HG03060 (cell line): ENCODE data around the gene MAP2.
A peak's percentile ranks its signal among the peaks of the same experiment; 100 is the strongest.

ENCODE experiments used
- ATAC-seq: cut with Tn5 transposase; IDR thresholded peaks from one replicate; pipeline ENCODE4 v1.9.1; 2021; ENCODE audit warnings: low read depth, moderate number of reproducible peaks; ENCODE audit not compliant: unreplicated experiment

Gene MAP2

GRCh38 chr2:209687323-209687969 lies 263.6 kb downstream of the MAP2 start:
- ATAC-seq: no peak

GRCh38 chr2:209688385-209688784 lies 264.5 kb downstream of the MAP2 start:
- no peak for ATAC-seq

DNA sequence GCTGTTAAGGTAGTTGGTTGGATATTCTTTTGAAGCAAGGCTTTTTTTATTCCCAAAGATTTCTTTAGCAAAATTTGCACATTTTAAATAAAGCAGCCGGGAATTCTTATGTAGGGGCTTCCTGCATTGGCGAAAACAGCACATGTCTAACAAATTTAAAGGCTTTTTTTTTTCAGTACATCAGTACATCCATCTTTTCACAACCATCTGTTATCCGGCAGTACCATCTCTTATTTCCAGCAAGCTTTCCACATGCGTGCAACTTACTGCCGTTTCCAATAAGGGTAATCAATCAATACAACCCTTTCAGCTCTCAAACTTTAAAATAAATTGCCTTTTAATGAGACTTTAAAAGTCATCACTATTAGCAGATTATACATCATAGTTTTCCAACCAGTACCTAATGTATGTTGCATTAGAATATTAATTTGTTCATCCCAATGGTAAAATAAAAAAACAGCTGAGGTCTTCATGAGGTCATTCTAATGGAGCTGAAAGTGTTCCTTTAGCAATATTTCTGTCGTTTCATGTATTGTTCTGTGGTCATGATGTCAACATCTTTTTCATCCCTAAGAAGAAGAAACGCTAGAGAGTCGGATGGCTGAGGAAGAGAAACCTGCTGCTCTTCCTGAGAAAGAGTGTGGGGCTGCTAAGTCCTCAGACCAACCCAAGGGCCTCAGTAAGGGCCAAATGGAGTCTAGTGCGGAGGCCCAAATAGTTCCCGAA lies 266.3 kb downstream of the MAP2 start:
- ATAC-seq: no peak

GRCh38 chr2:209694748-209695147 lies 270.9 kb downstream of the MAP2 start:
- no peak for ATAC-seq

DNA sequence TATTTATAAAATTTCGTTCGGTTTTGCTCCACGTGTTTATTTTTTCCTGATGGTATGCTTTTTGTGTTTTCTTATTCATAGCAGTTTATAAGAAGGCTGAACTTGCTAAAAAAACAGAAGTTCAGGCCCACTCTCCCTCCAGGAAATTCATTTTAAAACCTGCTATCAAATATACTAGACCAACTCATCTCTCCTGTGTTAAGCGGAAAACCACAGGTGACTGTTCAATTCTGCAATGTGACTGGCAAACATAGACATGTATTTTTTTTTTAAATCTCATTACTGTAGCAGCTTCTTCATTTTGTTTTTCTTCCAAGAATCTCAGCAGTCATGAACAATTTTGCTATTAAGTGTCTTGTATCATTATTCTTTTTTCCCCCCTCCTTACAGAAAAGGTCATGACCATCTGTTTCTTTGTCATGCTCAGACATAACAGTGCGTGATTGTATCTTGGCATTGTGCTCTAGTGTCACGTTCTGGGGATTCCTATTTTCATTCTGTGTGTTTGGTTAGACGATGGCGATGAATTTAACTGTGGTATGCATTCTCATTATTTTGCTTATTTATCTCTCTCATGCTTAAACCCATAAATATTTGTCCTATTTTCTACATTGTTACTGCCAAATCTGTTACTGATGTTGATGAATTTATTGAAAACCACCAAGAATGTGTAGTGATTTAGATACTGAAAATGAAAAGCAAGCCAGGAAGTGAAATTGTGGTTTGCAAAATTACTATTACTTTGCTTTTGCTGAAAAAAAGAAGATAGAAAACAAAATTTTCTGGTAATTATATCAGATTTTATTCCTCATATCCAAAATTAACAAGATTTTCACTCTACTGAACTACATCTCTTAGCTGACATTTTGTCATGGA lies 273.2 kb downstream of the MAP2 start:
- ATAC-seq: peak; percentile 71

- no peak for ATAC-seq
Observed at GRCh38 chr2:209702775-209703174, 278.9 kb downstream of the MAP2 start.

- ATAC-seq: no peak
Observed at GRCh38 chr2:209713219-209713618, 289.4 kb downstream of the MAP2 start.

DNA sequence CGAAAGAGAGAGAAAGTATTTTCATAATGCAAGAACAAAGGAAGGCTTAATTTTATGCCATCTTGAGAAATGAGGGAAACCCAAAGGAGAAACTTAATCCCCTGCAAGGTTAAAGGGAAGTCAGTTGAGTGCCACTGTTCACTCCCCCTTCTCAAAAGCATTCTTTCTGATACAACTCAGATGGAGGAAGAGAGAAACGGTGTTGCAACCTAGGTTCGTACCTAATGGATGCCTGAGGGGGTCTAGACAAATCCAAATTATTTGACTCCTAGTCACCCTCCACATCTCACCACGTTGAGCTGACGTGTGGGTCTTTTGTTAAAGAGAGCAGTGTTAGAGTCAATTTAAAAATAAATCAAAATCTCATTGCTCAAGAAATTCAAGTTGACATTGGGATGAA lies 295.2 kb downstream of the MAP2 start:
- ATAC-seq: no peak

DNA sequence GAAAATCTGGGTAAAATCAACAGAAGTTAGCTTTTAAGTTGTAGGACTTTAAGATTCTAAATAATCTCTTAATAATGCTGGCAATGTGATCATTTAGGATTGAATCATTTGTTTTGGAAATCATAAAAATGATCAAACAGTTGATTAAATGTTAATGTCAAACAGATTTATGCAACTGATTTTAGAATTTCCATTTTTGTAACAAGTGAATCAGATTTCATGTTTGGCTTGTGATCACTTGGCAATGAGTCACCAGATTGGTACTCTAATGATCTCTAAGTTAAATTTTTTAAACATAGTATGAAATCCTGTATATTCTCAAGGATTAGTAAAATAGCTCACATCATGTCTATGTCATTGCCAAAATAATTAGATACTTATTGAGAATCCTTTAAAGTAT lies 297.6 kb downstream of the MAP2 start:
- ATAC-seq: no peak

GRCh38 chr2:209726311-209726710 lies 302.5 kb downstream of the MAP2 start:
- ATAC-seq: no peak

- no peak for ATAC-seq
Observed at GRCh38 chr2:209727077-209727476, 303.2 kb downstream of the MAP2 start.

- ATAC-seq: no peak
Observed at GRCh38 chr2:209734805-209735204, 311.0 kb downstream of the MAP2 start.

- ATAC-seq: no peak
Observed at GRCh38 chr2:209741953-209742352, 318.1 kb downstream of the MAP2 start.

- no peak for ATAC-seq
Observed at GRCh38 chr2:209753020-209753419, 329.2 kb downstream of the MAP2 start.

DNA sequence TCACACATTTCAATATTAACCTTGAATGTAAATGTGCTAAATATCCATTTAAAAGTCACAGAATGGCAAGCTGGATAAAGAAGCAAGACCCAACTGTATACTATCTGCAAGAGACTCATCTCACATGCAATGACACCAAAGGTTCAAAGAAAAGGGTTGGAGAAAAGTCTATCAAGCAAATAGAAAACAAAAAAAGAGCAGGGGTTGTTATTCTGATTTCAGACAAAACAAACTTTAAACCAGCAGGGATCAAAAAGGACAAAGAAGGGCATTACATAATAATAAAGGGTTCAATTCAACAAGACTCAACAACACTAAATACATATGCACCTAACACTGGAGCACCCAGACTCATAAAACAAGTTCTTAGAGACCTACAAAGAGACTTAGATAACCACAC lies 333.3 kb downstream of the MAP2 start:
- no peak for ATAC-seq

DNA sequence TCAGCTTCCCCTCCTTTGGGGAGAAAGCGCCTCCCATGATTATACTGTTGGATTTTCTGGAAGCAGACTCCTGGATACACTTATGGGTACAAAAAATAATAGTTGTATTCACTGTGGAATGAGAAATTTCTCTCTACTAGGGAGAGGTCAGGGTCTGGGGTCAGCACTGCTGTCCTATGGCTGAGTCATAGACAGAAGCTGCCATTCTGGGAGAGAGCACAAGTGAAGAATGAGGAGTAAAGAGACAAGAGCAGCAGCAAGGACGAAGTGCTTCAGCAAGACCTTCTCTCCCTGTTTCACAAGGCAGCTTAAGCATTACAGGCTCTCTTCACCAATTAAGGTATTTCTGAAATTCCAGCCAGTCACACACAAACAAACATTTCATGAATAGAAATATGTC lies 337.7 kb downstream of the MAP2 start:
- ATAC-seq: no peak

DNA sequence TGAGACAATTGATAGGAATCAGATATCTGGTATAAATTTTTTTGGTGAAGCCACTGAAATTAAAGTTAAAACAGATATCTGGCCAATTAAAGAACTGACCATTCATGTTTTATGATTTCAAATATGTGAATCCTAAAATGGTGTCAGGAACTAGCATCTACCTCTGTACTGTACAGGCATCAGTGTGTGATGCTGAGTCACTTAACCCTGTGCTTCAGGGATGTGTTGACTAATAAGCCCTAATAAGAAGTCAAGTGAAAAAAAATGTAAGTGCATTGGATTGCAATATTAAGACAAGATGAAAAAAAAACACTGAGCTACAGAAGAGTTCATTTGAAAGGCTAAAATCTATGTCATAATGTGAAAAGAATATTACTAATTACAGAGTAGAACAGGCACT lies 338.7 kb downstream of the MAP2 start:
- ATAC-seq: no peak

DNA sequence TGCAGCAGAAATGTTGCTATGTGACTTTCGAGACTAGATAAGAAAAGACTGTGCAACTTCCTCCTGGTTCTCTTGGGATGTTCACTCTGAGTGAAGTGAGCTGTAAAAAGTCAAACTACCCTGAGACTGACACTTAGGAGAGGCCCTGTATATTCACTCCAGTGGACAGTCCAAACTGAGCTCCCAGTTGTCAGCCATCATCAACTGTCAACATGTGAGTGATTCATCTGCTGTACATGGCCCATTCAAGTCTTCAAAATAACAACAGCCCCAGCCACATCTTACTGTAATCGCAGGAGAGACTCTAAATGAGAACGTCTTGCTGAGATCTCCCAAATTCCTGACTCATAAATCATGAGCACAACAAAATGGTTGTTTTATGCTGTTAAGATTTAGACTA lies 339.3 kb downstream of the MAP2 start:
- no peak for ATAC-seq

DNA sequence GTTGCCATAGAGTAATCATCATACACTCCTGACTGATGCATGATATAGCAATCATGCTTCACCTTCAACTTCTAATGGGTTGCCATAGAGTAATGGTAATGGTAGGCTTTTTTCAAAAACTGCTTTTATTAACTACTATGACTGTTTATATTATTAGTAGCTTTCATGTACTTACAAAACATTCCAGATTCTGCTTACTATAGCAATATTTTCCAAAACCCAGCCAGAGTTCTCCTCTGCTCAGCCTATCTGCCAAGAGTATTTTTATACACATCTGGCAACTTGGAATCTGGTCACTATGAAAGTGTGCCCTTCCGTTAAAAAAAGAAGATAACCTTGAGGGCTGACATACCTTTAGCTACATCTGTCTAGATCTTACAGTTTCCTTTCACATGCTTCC lies 342.8 kb downstream of the MAP2 start:
- ATAC-seq: no peak

DNA sequence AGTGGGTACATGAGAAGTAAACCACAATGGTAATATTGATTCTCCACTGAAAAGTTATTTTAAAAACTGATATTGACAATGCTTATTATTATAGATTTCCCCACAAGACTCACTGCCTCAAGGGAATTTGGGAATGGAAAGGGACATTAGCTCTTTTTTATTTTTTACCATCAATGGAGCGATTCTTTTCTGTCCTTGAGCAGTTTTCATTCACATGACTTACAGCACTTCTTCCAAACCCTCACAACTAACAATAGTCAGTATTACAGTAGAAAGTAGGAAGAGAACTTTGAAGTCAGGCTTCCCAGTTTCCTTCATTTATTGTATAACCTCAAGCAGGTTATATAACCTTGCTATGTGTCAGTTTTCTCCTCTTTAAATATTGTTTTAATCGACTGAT lies 343.5 kb downstream of the MAP2 start:
- ATAC-seq: no peak

GRCh38 chr2:209768557-209768956 lies 344.7 kb downstream of the MAP2 start:
- no peak for ATAC-seq
